Measurements from ENCODE around the gene CIB2.

The CIB2 gene

DNA sequence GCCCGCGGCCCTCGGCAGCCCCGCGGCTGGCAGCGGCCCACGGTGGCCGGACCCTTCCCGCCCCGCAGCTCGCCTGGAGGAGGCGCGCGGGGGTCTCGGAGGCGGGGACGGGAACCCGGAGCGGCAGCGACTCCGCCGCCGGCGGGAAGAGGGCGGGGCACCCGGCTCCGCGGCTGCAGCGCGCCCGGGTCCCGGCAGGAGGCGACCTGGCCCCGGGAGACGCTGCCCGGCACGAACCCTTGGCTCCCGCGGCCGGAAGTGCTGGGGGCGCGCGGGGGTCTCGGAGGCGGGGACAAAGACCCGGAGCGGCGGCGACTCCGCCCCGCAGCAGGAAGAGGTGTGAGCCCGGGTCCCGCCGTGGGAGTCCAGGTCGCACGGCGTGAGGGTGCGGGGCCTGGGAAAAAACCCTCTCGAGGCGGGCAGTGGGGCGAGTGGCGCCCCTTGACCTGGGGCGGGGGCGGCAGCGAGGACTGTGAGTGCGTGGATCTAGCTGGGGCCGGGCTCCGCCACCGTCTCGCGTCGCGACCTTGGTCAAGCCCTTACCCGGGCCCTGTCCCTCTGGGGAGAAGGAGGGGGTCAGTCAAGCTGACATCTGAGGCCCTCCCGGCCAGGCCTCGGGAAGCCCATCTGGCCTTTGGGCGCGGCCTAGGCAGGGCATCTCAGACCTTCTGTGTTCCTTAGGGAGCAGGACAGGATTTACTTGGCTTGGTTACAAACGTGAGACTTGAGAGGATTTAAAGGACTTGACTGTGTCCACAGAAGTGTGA is at the start of gene CIB2:
CIB2 (minus strand) TSS at position 151 of the 767 bp plus-strand sequence. CDS start 230 bp downstream, outside the sequence.
- DNase-seq: peak; percentile 76 to 83

DNA sequence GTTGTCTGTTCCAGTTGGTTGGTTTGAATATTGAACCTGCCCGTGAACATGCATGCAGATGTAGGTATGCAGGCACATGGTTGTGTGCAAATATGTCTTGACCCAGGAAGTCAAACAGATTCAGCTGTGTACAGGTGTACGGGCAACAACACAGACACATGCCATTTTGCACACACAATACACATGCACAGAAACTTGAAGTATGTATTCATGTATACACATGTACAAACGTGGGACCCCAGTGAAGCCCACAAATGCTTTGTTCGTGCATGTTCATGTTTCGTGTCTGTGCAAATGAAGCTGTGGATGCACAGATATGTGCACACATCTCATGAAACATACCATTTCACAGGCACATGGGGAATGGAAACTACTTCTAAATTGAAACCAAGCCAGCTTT is 48.7 kb upstream of the CIB2 start:
- DNase-seq: no peak

DNA sequence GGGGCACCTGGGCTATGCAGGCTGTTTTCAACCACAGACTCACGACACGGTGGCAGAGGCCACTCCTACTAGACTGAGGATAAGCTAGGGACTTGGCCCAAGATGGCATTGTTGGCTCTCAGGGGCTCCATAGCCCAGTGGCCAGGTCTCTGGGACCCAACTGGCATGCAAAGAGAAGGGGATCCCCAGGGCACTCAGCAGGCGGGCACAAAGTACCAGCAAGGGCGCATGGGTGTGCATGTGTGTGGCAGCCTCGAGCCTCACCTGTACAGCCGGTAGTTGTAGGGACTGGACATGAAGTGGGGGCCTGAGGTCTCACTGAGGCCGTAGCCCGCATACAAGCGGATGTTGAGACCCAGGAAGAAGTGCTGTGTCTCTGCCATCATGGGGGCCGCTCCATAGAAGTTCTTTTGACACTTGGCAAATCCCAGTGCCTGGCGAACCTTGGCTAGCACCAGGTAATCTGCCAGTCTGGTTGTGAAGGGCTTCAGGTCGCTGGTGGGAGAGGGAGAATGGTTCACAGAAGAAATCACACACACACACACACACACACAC is 48.1 kb upstream of the CIB2 start:
- DNase-seq: no peak

DNA sequence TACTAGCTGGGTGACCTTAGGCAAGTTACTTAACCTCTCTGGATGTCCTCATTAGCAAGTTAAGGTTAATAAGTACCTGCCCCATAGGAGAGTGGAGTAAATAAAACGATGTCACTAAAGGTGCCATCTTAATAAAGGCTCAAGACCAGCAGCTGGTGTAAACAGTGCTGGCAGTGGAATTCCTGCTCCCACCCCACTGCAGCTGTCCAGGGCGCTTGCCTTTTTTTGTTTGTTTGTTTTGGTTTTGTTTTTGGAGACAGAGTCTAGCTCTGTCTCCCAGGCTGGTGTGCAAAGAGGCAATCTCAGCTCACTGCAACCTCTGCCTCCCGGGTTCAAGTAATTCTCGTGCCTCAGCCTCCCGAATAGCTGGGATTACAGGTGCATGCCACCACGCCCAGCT is 46.8 kb upstream of the CIB2 start:
- no peak for DNase-seq

DNA sequence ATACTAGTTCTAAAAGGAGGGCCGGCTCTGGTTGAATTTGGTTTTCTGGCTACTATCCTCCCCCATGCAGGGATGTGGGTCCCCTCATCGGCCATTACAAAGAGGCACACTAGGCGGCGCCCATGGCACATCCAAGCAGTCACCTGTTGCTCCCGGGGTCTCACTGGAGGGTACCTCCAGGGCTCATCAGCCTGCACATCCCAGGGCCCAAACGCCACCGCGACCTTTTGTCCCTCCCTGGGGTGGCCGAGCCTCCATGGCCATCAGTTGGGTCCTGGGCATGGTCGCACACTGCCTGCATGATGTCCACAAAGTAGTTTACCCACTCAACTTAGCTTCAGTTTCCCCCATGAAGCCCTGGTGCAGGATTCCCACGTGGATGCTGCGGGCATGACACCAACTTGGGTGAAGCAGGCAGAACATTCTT is 46.2 kb upstream of the CIB2 start:
- peak; percentile 31 to 43 for DNase-seq

DNA sequence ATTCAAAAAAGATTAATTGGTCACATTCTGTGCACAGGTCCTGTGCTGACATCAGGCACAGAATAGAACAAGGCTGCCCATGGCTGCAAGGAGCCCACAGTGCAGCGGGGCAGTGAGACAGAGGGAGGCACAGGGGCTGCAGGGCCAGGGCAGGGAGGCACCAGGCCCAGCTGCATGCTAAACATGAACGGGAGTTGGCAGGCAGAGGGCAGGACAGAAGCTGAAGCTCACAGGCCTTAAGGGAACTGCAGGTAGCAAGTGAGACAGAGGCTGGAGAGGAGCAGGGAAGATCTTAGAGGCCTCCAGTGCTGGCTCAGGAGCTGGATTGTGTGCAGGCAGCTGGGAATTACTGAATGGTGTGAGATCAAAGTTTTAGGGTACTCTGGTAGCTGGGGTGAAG is 44.1 kb upstream of the CIB2 start:
- DNase-seq: no peak

DNA sequence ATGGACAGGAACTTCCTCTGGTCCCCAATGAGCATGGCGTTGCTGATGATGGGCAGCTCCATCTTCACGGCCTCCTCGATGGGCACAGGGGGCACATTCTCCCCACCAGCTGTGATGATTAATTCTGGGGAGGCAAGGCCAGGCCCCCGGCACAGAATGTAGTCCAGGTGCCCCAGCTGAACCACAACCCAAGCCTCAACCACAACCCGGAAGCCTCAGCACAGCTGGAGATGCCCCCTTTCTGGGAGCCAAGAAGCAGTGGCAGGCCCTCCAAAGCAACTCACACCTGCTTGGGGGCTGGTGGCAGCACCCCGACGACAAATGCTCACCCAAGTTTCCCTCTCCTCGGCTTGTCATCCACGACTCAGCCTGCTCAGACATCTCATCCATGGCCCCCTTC is 43.2 kb upstream of the CIB2 start:
- no peak for DNase-seq

DNA sequence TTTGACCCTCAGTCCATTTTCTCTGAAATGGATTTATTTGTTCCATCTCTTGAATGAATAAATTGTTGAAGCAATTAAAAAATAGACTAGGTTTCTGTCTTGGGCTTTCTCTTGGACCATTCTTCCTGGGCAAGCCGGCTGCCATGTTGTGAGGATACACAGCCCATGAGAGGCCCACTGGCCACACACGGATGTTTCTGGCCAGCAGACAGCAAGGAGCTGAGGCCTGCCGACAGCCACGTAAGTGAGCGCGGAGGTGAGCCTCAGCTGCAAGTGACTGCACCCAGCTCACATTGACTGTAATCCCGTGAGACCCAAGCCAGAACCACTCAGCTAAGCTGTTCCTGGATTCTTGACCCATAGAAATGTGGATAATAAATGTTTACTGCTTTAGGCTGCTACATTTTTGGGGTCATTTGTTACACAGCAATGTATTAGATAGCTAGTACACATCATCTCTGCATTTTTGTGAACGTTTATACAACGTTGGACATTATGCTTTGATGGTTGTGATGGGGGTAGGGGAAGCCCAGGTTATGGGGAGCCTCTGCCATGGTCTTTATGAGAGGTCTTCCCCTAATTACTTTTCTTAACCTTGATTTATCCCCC is 40.7 kb upstream of the CIB2 start:
- no peak for DNase-seq

DNA sequence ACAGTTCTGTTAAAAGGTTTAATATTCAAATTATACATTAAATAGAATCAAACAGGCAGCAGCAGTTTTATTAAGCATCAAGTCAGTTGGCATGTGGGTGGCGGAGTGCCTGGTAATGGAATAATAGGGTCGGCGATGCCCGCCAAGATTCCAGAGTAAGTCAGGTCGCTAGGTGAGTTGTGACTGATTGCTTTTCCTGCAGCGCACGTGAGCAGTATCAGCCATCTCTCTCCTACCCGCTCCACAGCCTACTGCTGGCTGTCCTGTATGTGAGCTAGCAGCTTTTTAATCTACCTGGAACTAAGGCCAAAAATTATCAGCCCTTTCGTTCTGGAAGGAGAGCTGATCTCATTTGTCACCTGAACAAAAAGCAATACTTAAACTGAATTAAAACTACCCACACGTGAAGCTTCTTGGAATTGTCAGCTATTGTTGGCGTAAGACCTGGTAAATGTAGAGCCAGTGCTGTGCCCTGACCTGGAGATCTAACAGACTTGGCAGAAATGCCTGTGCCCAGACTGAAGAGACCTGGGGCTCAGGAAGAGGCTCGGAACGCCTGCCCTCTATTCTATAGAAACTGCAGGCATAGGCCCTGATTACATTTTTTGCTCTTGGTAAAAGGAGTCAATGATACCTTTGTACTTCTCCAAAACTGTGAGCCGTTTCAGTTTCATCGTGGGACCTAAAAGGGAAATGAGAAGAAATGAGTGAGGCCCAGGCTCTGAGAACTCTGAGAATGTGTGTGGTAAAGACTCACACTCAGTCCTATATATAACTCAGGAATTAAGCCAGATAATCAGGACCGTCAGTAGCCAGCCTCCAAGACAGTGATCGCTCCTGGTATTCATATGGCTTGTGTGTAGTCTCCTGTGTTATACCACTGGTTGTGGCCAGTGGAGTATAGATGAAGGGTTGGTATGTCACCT is 39.9 kb upstream of the CIB2 start:
- DNase-seq: no peak

DNA sequence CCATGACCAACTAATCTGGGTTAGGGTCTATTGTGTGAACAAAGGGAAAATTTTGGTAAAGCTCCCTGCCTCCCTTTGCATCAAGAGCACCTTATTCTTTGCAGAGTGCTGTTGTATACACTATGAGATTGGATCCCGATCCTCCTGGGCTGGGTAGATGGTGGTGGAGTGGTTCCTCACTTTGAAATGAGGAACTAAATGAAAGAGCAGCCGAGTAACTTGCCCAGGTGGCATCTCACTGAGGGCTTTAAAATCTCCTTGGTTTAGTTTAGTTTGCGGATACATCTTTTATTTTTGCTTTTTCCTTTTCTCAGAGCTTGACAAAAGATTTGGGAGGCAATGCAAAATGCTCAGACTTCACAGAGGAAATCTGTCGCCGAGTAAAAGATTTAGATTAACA is 37.4 kb upstream of the CIB2 start:
- no peak for DNase-seq

DNA sequence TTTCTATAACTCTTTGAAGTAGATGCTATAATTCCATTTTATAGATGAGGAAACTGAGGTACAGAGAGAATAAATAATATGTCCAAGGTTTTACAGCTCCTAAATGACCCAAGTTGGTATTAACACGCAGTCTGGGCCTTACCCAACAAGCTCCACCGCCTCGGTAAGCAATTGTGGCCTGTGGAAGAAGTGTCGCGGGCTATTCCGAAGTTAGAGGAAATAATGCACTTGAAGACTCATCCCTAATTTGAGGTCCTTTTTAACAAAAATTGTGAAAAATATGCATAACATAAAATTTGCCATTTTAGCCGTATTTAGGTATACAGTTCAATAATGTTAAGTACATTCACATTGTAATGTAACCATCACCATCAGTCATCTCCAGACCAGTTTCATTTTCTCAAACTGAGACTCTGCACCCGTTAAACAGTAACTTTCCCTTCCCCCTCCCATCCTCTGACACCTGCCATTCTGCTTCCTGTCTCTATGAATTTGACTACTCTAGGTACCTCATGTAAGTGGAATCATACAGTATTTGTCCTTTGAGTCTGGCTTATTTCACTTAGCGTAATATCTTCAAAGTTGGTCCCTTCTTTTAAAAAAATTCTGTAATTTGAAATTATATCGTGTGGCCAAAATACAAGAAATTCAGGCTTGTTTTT is 36.1 kb upstream of the CIB2 start:
- no peak for DNase-seq

DNA sequence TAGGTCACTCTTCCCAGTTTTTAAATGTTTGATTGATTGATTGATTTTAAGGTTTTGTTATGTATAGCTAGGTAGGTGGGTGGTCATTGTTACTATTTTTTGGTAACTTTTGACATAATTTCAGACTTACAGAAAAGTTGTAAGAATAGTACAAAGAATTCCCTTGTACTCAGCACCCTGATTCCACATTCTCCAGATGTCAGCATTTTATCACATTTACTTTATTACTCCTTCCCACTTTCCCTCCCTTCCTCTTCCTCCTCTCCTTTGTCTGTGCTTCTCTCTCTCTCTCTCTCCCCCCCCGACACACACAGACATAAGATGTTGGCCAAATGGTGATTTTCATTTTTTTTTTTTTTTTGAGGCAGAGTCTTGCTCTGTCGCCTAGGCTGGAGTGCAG is 32.8 kb upstream of the CIB2 start:
- no peak for DNase-seq

DNA sequence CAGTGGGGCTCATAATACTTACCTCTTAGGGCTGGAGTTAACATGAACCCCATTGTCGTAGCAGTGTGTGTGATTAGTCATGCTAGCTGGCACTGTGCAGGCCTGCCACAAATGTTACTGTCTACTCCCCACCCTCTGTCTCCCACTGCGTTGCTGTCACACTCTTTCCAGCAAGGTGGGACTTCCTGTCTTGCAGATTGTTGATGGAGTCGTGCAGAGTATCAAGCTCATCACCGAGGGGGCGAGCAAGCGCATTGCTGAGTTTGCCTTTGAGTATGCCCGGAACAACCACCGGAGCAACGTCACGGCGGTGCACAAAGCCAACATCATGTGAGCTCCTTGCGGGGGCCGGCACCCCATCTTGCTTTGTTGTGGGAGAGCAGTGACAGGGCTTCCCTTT is 30.8 kb upstream of the CIB2 start:
- DNase-seq: peak; percentile 14 to 27

DNA sequence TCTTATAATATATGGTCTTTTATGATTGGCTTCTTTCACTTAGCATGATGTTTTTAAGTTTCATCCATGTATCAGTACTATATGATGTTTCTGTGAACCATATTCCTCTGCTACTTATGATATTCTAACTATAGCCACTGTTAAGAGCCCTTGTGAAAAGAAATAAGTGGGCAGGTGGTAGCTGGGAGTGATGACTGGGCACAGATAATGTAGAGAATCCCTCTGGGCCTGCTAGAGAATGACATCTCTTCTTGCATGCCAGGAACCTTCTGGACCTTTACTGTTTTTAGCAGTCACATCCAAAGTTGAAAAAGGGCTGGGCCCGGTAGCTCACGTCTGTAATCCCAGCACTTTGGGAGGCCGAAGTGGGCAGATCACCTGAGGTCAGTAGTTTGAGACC is 28.1 kb upstream of the CIB2 start:
- DNase-seq: no peak

DNA sequence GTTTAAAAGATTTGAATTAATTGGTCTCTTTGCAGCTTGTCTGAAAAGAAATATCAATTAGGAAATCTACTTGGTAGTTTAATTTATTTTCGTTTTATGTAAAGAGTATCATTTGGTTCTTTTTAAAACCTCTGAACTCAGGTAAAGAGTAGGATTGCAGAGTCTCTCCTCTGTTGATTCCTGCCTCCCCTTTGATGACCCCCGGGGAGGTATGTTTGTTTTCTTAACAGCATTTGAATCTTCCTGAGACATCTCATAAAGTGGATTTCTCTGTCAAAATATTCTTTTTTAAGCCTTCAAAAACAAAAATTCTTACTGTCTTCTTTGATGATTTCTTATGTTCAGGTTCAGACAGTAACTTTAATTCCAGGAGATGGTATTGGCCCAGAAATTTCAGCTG is 26.0 kb upstream of the CIB2 start:
- DNase-seq: no peak

DNA sequence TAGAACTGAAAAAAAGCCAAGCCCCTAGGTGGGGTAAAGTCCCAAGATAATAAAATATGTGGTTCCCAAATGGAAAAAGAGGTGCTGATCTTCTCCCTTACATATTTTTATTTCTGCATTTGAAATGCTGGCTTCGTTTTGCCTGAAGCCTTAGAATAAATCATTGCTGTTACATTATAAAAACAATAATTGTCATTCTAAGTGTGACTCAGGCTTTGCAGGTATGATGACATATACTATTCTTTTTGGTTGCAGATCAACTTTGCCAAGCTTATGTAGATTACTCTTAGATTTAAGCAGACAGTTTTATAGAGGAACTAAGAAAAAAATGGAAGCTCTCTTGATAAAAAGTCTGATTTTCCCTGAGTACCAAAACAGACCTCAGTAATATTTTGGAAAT is 25.4 kb upstream of the CIB2 start:
- DNase-seq: no peak

DNA sequence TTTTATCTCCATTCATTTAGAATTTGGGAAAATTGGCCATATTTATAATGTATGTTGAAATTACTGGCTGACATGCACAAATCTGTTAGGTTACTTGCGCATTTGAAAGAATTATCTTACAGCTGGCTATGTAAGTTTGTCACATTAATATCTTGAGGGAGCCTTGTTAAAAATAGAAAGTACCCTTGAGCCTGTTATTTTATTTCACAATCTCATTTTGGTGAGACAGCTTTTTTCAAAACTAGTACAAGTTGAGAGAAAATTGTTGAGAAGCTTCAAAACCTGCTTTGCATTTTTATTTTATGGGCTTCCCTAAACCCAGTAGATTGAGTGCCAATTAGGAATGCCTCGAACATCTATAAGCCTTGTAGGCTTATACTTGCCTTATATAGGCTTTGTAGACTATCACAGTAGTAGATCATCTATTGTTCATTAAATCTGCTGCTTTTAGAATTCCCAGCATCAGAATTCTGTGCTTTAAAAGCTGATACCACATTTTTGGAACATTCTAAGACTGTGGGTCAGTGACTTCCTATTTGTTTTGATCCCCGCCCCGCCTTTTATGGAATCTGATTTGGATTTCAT is 24.2 kb upstream of the CIB2 start:
- no peak for DNase-seq

DNA sequence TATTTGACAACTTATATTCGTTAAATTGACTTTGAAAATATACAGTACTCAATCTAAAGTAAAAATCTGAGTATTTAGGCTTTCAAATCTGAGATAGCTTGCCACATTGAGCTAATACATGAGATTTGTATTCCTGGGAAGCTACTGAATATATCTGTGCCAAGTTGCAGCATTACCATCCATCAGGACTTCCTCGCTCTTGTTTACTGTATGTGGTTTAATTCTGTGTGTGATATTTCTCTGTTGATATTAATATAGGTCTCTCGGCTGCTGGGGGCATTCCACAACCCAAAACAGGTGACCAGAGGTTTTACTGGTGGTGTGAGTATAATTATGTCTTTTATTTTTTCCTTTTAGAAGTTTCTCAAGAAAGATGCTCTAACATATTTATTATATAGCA is 23.7 kb upstream of the CIB2 start:
- DNase-seq: no peak

DNA sequence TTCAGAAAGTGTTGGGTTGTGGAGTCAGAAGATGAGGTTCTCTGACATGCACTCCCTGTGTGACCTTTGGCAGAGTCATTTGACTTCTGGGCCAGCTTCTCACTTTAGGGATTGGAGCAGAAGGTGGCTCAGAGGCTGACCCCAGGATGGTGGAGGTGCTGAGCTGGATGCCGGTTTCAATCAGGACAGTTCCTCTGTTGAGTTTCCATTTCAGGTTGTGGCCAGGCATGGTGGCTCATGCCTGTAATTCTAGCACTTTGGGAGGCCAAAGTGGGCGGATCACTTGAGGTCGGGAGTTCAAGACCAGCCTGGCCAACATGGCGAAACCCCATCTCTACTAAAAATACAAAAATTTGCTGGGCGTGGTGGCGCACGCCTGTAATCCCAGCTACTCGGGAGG is 19.8 kb upstream of the CIB2 start:
- peak in 1 of 2 donors; percentile 13 for DNase-seq

DNA sequence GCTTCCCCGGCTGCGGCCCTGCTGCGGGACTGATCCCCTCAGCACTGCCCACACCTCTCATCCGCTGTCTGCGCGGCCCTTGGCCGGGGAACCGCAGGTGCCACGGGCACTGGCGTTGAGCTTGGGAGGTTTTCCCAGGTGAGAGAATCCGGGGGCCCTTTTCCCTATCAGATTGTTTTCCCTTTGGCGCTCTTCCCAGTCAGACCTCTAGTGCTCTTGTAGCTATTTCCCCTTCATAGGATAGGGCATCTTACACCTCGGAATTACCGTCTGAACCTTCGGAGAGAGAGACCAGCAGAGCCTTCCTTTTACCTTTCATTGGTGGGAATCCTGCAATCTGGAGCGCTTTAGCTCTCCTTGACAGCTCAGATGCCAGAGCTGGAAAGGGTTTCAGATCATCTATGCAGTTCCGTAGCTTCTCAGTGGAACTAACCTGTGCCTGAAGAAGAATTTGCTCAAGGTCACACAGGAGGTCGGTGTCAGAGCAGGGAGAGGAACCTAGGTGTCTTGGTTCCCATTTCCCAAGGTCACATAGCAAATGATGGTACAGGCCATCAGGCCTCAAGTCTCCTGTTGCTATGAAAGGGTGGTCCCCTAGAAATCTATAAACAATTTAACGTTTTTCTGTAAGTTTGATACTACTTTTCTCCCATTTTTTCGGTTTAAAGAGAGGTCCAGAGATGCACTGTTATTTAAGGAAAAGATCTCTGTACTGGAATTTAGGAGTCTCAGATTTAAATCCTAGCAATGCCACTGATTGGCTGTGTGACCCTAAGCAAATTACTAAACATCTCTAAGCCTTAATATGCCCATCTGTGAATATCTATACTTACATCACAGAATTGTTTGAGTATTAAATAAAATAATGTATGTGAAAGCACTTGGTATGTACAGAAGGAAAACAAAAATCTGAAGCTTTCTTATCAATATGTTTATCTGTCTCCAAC is 18.8 kb upstream of the CIB2 start:
- no peak for DNase-seq

All from stimulated activated CD4-positive, alpha-beta T cell treated with anti-CD3 and anti-CD28 coated beads, Interleukin-2, amount 100 ng/mL, for 24 hours (primary cell).